Fibroblast of mammary gland (primary cell): Measurements from ENCODE around the gene SPECC1.

Experiments
- DNase-seq: peaks from one replicate; pipeline ENCODE4 v3.0.0-alpha.2; 2010; ENCODE audit warnings: low read depth
- H3K4me3 ChIP-seq: 2 replicates; pipeline ENCODE4 v1.5.1; 2011; ENCODE audit warnings: low read depth, mild to moderate bottlenecking, low read length, moderate library complexity; ENCODE audit not compliant: control insufficient read depth
- CTCF ChIP-seq: conservative IDR thresholded peaks from 2 replicates; pipeline ENCODE4 v1.5.1; 2011; ENCODE audit warnings: low read depth, low read length, inconsistent platforms; ENCODE audit not compliant: control insufficient read depth, insufficient read depth

Gene SPECC1

GRCh38 chr17:19978805-19979211 lies 30.4 kb upstream of the SPECC1 start:
- H3K4me3 ChIP-seq, result no peak overlapping the region
- no peak for TF ChIP-seq CTCF
- no peak for DNase-seq

GRCh38 chr17:19979917-19980770 lies 29.0 kb upstream of the SPECC1 start:
- peak; percentile 20 for DNase-seq
- TF ChIP-seq CTCF, result no peak
- H3K4me3 ChIP-seq, result no peak overlapping the region

- TF ChIP-seq CTCF, result no peak
Measured at GRCh38 chr17:19986941-19987861, 22.0 kb upstream of the SPECC1 start.

GRCh38 chr17:19987897-19988296 lies 21.3 kb upstream of the SPECC1 start:
- DNase-seq, result no peak
- H3K4me3 ChIP-seq, result no peak overlapping the region
- TF ChIP-seq CTCF, result no peak

More at GRCh38 chr17:19986941-19987861, 22.0 kb upstream of the SPECC1 start:
- no peak for DNase-seq
- H3K4me3 ChIP-seq, result no peak overlapping the region

- no peak for DNase-seq
- no peak overlapping the region for H3K4me3 ChIP-seq
- no peak for TF ChIP-seq CTCF
Measured at GRCh38 chr17:19991252-19991885, 17.8 kb upstream of the SPECC1 start.
